IPS DF 6.9 (cell line): ENCODE data around the gene LRRC47.
"Not testable (repeated sequence)": the region's sequence is repeated elsewhere in the genome, so short reads cannot be mapped to it uniquely, and the experiment has no call there.

Experiments
- DNase-seq: peaks from one replicate; pipeline ENCODE4 v3.0.0-alpha.2; 2013; ENCODE audit warnings: low read depth, low spot score
- H3K27ac ChIP-seq: one replicate; pipeline ENCODE4 v1.5.1; 2013; ENCODE audit warnings: low read length, control low read depth
- H3K27me3 ChIP-seq: 2 replicates; pipeline ENCODE4 v1.6.1; 2013; ENCODE audit warnings: mild to moderate bottlenecking, low read length; ENCODE audit not compliant: control insufficient read depth, insufficient read depth
- H3K36me3 ChIP-seq: 2 replicates; pipeline ENCODE4 v1.6.1; 2013; ENCODE audit warnings: low read length; ENCODE audit not compliant: control insufficient read depth, insufficient read depth
- H3K4me1 ChIP-seq: 2 replicates; pipeline ENCODE4 v1.6.1; 2013; ENCODE audit warnings: low read length; ENCODE audit not compliant: control insufficient read depth, insufficient read depth
- H3K4me3 ChIP-seq: 2 replicates; pipeline ENCODE4 v1.5.1; 2013; ENCODE audit warnings: mild to moderate bottlenecking, low read length
- H3K9me3 ChIP-seq: 2 replicates; pipeline ENCODE4 v1.6.1; 2013; ENCODE audit warnings: low read length, inconsistent platforms; ENCODE audit not compliant: control insufficient read depth, insufficient read depth
- WGBS: extraction: QIAGEN DNeasy Blood & Tissue Kit; methylation state at CpG from one replicate; pipeline ENCODE4 v1.1.7; 2013; ENCODE audit warnings: mixed read lengths, missing lambda C conversion rate; ENCODE audit not compliant: insufficient read length, insufficient coverage; 5-methylcytosine and 5-hydroxymethylcytosine counted together

The LRRC47 gene

DNA sequence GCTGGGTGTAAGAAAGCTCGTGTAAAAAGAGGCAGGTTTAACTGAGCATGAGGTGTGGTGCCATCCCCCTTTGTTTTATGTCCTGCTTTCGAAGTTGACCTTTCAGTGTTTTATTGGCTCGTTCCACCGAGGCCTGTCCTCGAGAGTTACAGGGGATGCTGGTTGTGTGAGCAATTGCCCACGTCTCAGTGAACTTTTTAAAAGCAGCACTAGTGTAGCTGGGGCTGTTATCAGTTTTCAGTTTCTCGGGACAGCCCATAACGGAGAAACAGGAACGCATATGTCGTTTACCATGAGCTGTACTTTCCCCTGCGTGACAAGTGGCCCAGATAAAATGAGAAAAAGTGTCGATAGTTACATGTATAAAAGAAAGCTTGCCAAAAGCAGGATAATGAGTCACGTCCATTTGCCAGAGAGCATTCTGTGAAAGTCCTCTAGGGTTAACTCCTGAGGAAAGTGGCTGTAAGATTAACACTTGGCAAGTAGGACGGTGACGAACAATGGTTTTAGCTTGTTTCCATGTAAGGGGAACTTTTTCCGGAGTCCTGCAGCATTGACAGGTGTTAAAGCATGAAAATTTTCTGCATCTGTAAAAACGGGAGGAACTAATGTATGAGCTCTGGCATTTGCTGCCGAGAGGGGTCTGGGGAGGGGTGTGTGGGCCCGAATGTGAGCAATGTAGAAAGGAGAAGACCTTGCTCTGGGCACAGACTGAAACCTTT, 7.8 kb upstream of the LRRC47 start:
- no peak for DNase-seq
- Histone ChIP-seq H3K4me1 (no peaks in the 10 kb centered on the region), H3K4me3 (no peak overlapping the region), H3K27me3 (no peaks in the 10 kb centered on the region), H3K36me3 (no peaks in the 10 kb centered on the region), H3K9me3 (no peaks in the 10 kb centered on the region; the same call in 1 of the 2 replicates), H3K27ac (no peak overlapping the region)
- WGBS, result no CpG with 5 or more reads among the region's 19 CpGs

GRCh38 chr1:3800795-3801194, 4.5 kb upstream of the LRRC47 start:
- H3K4me1 ChIP-seq, DNase-seq, H3K27me3 ChIP-seq, H3K27ac ChIP-seq, H3K4me3 ChIP-seq, H3K9me3 ChIP-seq, H3K36me3 ChIP-seq: not testable (repeated sequence)
- WGBS, result no CpG with 5 or more reads among the region's 3 CpGs

- no peaks in the 10 kb centered on the region; the same call in 1 of the 2 replicates for H3K36me3 ChIP-seq
- no peak for DNase-seq
- WGBS, result no CpG with 5 or more reads among the region's 11 CpGs
- no peak overlapping the region for H3K27ac ChIP-seq
- no peak overlapping the region for H3K4me3 ChIP-seq
- H3K27me3 ChIP-seq, result no peaks in the 10 kb centered on the region
- no peaks in the 10 kb centered on the region for H3K4me1 ChIP-seq
- no peaks in the 10 kb centered on the region for H3K9me3 ChIP-seq
Measured at GRCh38 chr1:3799976-3800685, 3.8 kb upstream of the LRRC47 start.

DNA sequence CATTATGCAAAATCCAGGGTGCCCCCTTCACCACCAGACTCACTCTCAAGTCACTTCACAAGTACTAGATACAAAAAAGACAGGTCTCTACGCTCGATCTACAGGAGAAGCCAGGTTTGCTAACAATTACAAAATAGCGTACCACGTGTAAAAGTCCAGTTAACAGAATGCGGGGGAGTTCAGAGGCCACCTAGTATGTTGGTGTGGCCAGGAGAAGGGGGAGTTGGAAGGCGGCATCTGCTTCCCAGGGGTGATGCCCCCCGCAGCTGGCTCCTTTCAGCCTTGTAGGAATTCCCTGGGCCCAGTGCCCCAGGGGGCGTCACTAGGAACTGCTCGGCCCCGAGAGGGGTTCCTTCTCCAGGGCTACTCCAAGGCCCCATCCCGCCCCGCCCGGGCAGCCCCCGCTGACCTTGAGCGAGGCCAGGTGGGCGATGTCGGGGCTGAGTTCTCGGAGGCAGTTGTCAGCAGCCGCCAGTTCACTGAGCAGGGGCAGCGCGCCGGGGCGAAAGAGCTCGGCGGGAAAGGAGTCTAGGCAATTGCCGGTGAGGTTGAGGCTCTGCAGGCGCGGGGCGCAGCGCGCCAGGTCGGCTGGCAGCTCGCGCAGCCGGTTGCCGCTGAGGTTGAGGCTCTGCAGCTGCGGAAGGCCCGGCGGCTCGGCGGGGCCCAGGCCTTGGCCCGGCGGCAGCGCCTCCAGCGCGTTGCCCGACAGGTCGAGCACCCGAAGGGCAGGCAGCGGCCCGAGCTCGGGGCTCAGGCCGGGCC, 664 bp downstream of the LRRC47 start:
- no peak overlapping the region for H3K27ac ChIP-seq
- H3K4me3 ChIP-seq, result peak overlapping the region; percentile 95
- H3K4me1 ChIP-seq, result peaks cover 3% of the 10 kb centered on the region; the same call in 1 of the 2 replicates
- WGBS, result no CpG with 5 or more reads among the region's 53 CpGs
- H3K27me3 ChIP-seq, result no peaks in the 10 kb centered on the region
- H3K36me3 ChIP-seq, result no peaks in the 10 kb centered on the region; the same call in 1 of the 2 replicates
- no peaks in the 10 kb centered on the region for H3K9me3 ChIP-seq
- DNase-seq, result no peak

DNA sequence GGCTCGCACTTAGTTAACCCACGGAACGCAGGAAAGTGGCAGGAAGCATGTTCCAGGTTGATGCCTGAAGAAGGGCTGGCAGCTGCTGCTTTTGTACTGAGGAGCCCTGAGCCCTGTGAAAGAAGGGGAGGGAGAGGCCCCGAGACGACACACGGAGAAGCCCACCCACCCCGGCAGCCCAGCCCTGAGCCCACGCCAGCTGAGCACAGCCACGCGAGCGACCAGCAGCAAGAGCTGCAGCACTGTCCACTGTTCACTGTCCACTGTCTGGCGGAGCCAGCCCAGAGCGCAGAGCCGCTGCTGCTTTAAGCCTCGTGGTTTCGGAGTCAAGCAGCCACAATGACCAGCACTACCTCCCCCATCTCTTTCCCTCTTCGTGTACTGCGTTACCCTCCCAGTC, 5.3 kb downstream of the LRRC47 start:
- Histone ChIP-seq H3K27ac (no peak overlapping the region), H3K27me3 (no peaks in the 10 kb centered on the region), H3K9me3 (no peaks in the 10 kb centered on the region), H3K4me3 (no peak overlapping the region), H3K4me1 (peaks cover 6% of the 10 kb centered on the region), H3K36me3 (peaks cover 8% of the 10 kb centered on the region)
- no peak for DNase-seq
- no CpG with 5 or more reads among the region's 18 CpGs for WGBS

DNA sequence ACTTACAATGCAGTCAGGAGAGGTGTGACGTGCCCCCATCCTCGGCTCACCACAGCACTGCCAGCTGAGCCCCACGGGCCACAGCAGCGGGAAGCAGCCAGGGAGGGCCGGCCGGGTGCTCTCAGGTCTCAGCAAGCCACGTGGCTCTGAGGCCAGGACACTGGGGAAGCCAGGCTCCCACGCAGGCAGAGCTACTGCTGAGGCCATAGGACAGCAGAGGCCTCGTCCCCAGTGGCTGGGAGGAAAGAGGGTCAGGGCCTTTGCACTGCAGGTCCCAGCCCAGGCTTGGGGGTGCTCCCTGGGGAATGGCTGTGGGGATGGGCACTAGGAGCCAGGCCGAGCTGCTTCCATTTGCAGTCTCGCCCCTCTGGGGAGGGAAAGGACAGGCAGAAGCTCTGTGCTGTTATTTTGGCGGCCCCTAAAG, 5.8 kb downstream of the LRRC47 start:
- H3K27ac ChIP-seq, result no peak overlapping the region
- no peaks in the 10 kb centered on the region for H3K9me3 ChIP-seq
- no CpG with 5 or more reads among the region's 12 CpGs for WGBS
- no peaks in the 10 kb centered on the region for H3K27me3 ChIP-seq
- peaks cover 8% of the 10 kb centered on the region for H3K36me3 ChIP-seq
- H3K4me3 ChIP-seq, result no peak overlapping the region
- no peak for DNase-seq
- H3K4me1 ChIP-seq, result peaks cover 6% of the 10 kb centered on the region

- no peak overlapping the region for H3K4me3 ChIP-seq
- H3K4me1 ChIP-seq, result peaks cover 6% of the 10 kb centered on the region
- H3K36me3 ChIP-seq, result peaks cover 12% of the 10 kb centered on the region
- no CpG with 5 or more reads among the region's 34 CpGs for WGBS
- no peaks in the 10 kb centered on the region for H3K9me3 ChIP-seq
- H3K27me3 ChIP-seq, result no peaks in the 10 kb centered on the region
- no peak for DNase-seq
- no peak overlapping the region for H3K27ac ChIP-seq
Measured at GRCh38 chr1:3789421-3790300, 6.6 kb downstream of the LRRC47 start.

- Histone ChIP-seq H3K36me3 (peaks cover 18% of the 10 kb centered on the region), H3K4me1 (peaks cover 6% of the 10 kb centered on the region), H3K4me3 (no peak overlapping the region), H3K9me3 (no peaks in the 10 kb centered on the region), H3K27ac (no peak overlapping the region), H3K27me3 (no peaks in the 10 kb centered on the region)
- WGBS, result no CpG with 5 or more reads among the region's 16 CpGs
- DNase-seq, result no peak
Measured at GRCh38 chr1:3788756-3789420, 7.4 kb downstream of the LRRC47 start.

DNA sequence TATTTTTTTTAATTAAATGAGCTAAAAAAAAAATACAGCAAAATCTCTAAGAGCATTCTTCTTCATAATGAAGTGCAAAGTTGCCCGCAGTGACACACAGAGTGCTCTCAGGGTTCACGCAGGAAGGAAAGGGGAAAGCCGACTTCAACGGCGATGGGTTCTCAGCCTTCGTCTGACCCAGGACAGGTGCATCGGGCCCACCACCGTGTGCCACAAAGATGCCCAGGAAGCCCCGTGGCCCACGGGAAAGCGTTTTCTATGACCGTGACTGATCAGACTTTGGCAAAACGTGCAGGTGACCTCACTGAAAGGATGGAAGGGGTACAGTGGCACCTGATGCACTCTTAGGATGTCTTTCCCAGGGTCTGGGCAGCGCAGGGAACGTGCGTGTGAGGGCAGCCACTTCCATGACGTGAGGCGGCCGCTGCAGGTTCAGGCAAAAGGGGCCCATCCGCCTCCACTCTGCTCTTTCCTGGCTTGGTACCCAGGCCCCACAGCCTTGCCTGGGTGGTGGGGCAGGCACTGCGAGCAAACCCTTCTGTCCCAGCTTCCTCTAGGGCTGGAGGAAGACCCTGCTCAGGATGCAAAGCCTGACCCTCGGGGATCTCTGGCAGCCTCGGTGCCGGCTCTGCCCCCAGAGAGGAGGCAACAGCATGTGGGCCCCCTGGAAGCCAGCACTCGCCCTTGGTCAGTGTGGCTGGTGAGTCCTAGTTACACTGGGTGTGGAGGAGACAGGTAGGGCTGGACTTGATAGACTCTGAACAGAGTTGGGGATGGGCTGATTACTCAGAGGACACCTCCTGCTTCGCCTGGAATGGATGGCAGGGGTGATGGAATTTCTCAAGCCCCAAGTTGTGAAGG, 8.3 kb downstream of the LRRC47 start:
- Histone ChIP-seq H3K36me3 (peaks cover 20% of the 10 kb centered on the region), H3K4me3 (no peak overlapping the region), H3K9me3 (no peaks in the 10 kb centered on the region), H3K27me3 (no peaks in the 10 kb centered on the region), H3K4me1 (peaks cover 6% of the 10 kb centered on the region), H3K27ac (no peak overlapping the region)
- no CpG with 5 or more reads among the region's 26 CpGs for WGBS
- DNase-seq, result no peak
